DMS153 treated with DMSO at 0.1 percent for 48 hours (cell line): ENCODE measurements around the gene GRM3.
"Not testable (repeated sequence)": the region's sequence is repeated elsewhere in the genome, so short reads cannot be mapped to it uniquely, and the experiment has no call there.

Experiments
- DNase-seq: peaks from one replicate; lab custom pipeline; 2025; ENCODE audit not compliant: unreplicated experiment; lab: John Stamatoyannopoulos, UW

The GRM3 gene

GRCh38 chr7:86643561-86644281, at the start of gene GRM3:
GRM3 (plus strand) TSS chr7:86643909; CDS start chr7:86765146, 121,237 bp downstream.
- peak; percentile 22 for DNase-seq

GRCh38 chr7:86598311-86598710, 45.4 kb upstream of the GRM3 start:
- no peak for DNase-seq

GRCh38 chr7:86598721-86599120, 45.0 kb upstream of the GRM3 start:
- DNase-seq = no peak

DNA sequence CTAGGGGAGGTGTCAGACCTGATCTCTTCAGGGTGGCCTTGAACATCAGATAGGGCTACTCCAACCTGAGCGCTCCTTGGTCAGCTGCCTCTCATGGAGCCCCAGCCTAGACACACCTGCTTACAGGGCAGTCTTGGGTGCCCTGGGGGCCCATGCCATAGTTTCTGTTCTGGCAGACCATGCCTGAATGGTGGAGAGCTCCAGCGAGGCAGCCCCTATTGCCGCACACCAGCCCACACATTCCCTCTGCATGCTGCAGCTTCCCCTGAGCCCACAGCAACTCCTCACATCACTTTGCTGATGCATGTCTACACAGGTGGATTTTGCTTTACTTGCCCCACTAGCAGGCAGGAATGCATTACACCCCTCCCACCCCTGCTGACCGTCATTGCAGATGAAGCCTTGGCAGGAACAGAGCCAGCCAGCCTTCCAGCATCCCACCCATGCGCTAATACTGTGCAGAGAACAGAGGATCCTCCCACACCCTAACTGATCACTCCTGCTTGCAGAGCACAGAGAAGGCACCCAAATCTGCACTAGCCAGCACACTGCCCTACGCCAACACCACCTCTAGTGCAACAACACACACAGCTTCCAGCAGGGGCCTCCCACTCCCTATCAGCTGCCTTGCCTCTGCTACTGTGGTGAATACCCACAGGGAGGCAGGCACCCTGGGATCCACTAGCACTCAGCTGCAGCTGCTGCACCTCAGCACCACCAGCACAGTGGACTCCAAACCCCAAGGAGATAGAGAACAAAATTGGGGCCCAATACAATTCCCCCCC, 43.0 kb upstream of the GRM3 start:
- no peak for DNase-seq

DNA sequence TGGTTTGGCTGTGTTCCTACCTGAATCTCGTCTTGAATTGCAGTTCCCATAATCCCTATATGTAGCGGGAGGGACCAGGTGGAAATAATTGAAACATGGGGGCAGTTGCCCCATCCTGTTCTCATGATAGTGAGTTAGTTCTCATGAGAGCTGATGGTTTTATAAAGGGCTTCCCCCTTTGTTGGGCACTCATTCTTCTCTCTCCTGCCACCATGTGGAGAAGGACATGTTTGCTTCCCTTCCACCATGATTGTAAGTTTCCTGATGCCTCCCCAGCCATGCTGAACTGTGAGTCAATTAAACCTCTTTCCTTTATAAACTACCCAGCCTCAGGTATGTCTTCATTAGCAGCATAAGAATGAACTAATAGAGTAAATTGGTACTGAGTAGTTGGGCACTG, 28.0 kb upstream of the GRM3 start:
- DNase-seq = not testable (repeated sequence)

- no peak for DNase-seq
These were observed 844 bp downstream of the GRM3 start for GRCh38 chr7:86644282-86645224.

DNA sequence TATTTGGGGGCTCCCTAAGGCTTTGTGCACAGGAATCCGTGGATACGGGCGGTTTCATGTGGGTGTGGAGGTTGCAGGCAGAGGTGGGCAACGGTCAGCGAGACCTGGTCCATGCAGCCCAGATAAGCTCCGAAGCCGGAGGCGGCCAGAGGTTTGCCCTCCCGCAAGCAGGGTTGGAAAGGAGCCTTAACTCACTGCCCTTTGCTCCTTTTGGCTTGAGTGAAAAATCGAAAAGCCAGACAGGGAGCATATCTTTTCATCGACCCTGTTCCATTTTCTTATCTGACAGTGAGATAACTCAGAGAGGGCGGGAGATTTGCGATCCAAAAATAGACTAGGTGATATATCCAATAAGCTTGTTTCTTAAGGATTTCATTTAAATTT, 1.5 kb downstream of the GRM3 start:
- no peak for DNase-seq

GRCh38 chr7:86645676-86646276, 2.1 kb downstream of the GRM3 start:
- DNase-seq = no peak

GRCh38 chr7:86647385-86648094, 3.8 kb downstream of the GRM3 start:
- DNase-seq = no peak

DNA sequence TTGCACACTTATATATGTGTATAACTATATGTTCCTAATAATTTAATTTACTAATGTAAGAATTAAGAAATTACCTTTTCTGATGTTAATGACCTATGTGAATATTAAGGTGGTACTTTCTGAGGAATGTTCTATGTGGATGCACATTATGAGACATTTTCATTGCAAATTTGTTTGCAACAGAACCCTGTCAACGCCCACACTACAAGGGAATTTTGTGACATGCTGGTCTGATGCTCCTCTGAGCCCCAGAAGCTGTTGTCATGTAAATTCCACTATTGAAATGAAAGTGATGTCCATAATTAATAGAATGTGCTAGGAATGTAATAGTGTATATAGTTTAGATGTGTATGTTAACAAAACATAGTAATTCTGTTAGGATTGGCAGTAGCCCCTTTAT, 4.5 kb downstream of the GRM3 start:
- DNase-seq = no peak

GRCh38 chr7:86653919-86654659, 10.4 kb downstream of the GRM3 start:
- no peak for DNase-seq

GRCh38 chr7:86657948-86658347, 14.2 kb downstream of the GRM3 start:
- no peak for DNase-seq

GRCh38 chr7:86660950-86661462, 17.3 kb downstream of the GRM3 start:
- DNase-seq = no peak

- no peak for DNase-seq
These were observed 20.8 kb downstream of the GRM3 start for GRCh38 chr7:86664486-86664885.

DNA sequence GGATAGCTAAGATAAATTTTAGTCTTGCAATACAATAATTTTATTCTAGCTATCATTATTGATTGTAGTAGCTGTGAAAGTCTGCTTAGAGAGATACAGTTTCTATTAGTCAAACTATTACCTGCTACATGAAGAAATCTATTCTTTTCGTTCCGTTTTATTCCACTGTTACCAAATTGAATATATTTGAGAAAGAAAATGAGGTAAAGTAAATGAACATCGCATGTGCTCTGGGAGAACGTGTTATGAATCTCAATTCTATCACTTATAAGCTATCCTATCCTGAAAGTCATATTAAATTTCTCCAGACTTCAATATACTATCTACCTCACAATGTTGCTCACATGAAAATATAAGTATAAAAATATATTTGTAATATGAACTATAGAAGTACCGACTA, 21.3 kb downstream of the GRM3 start:
- no peak for DNase-seq

- no peak for DNase-seq
These were observed 22.0 kb downstream of the GRM3 start for GRCh38 chr7:86665669-86666068.

GRCh38 chr7:86667732-86668131, 24.0 kb downstream of the GRM3 start:
- DNase-seq = peak; percentile 39

DNA sequence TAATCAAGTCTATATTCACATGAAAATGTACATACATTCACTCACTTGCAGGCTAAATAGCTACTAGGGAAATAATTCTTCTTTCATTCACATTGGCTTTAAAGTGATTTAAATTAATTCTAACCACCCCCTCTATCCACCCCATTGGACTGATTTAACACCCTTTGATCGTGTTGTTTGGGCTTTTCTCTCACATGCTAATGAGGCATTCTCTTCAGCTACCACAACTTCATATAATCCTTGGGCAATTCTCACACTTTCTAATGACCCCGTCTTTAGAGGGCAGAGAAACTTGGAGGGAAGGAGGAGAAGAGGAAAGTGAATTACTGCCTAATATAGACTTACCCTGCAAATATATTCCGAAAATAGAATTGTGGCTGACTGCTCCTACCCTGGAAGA, 24.6 kb downstream of the GRM3 start:
- DNase-seq = no peak

DNA sequence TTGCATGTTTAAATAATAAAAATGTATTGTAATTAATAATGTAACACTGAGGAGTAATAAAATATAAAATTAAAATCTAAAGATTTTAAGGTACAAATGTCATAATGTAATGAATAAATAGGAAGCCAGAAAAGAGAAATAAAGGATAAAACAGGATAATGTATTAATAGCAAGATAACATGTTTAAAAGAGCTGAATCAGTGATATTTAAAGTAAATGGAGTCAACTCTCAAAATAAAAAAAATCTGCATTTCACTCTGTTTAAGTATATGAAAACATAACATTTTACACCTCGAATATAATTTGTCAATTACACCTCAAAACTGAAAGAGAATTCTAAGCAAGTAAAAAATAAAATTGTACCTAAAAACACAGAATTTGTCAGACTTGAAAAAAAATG, 44.1 kb downstream of the GRM3 start:
- DNase-seq = no peak
